ENCODE results near the gene STIM1.

Gene STIM1

GRCh38 chr11:3903207-3903896 lies 47.9 kb downstream of the STIM1 start:
- no peaks in the 10 kb centered on the region; the same call in 1 of the 2 replicates for H3K79me2 ChIP-seq (ENCODE audit: insufficient read depth, low read length)
- no peaks in the 10 kb centered on the region for H3F3A ChIP-seq (ENCODE audit: insufficient read depth, low read length)
- no peak for TF ChIP-seq EZH2 (IDR thresholded peaks at IDR 0.05; ENCODE audit: borderline replicate concordance, low read length)
- TF ChIP-seq, protein P1, sequence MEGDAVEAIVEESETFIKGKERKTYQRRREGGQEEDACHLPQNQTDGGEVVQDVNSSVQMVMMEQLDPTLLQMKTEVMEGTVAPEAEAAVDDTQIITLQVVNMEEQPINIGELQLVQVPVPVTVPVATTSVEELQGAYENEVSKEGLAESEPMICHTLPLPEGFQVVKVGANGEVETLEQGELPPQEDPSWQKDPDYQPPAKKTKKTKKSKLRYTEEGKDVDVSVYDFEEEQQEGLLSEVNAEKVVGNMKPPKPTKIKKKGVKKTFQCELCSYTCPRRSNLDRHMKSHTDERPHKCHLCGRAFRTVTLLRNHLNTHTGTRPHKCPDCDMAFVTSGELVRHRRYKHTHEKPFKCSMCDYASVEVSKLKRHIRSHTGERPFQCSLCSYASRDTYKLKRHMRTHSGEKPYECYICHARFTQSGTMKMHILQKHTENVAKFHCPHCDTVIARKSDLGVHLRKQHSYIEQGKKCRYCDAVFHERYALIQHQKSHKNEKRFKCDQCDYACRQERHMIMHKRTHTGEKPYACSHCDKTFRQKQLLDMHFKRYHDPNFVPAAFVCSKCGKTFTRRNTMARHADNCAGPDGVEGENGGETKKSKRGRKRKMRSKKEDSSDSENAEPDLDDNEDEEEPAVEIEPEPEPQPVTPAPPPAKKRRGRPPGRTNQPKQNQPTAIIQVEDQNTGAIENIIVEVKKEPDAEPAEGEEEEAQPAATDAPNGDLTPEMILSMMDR (IDR thresholded peaks at IDR 0.05; ENCODE audit: low read length) = no peak
- H3K27ac ChIP-seq (ENCODE audit: low read depth, low read length, poor library complexity, severe bottlenecking) = peak overlapping the region; percentile 26
- no peaks in the 10 kb centered on the region for H3K9me2 ChIP-seq (ENCODE audit: low read depth, low read length)
- H4K20me1 ChIP-seq (ENCODE audit: insufficient read depth, low read length) = no peaks in the 10 kb centered on the region
- peaks cover 55% of the 10 kb centered on the region for H3K4me1 ChIP-seq (ENCODE audit: insufficient read depth, low read length, severe bottlenecking)
- H3K4me2 ChIP-seq (ENCODE audit: low read length) = peak overlapping the region; percentile 8; the same call in 1 of the 2 replicates
- no peak overlapping the region; the same call in 1 of the 2 replicates for H3K9ac ChIP-seq (ENCODE audit: low read length)
- H3K27me3 ChIP-seq (ENCODE audit: insufficient read depth, low read length) = no peaks in the 10 kb centered on the region
- no peak overlapping the region for H2AFZ ChIP-seq (ENCODE audit: low read length)
- no peak overlapping the region for H3K4me3 ChIP-seq (ENCODE audit: low read depth, low read length, poor library complexity, severe bottlenecking)
- no peaks in the 10 kb centered on the region for H3K9me3 ChIP-seq (ENCODE audit: low read length)
- no peaks in the 10 kb centered on the region for H3K36me3 ChIP-seq (ENCODE audit: insufficient read depth, low read length)

DNA sequence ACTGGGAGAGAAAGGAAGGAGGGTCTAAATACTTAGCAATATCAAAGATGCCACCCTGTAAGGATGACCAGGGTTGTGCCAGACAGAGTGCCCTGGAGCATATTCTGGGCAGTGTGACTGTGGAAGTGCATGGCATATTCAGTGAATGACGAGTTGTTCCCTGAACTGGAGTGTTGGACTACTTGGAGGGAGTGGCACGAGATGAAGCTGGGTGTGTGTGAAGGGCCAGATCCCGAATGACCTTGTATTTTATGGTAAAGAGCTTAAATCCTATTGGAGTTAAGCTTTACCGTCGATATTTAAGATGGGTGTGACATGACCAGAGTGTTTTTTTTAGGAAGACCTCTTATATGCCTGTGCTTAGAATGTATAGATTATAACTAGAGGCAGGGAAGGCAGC lies 48.8 kb downstream of the STIM1 start:
- Histone ChIP-seq H3K4me2 (ENCODE audit: low read length) (no peak overlapping the region), H3K79me2 (ENCODE audit: insufficient read depth, low read length) (no peaks in the 10 kb centered on the region; the same call in 1 of the 2 replicates), H3K4me1 (ENCODE audit: insufficient read depth, low read length, severe bottlenecking) (peaks cover 55% of the 10 kb centered on the region), H3K4me3 (ENCODE audit: low read depth, low read length, poor library complexity, severe bottlenecking) (no peak overlapping the region), H3K27ac (ENCODE audit: low read depth, low read length, poor library complexity, severe bottlenecking) (no peak overlapping the region), H2AFZ (ENCODE audit: low read length) (no peak overlapping the region), H3F3A (ENCODE audit: insufficient read depth, low read length) (no peaks in the 10 kb centered on the region), H3K9me2 (ENCODE audit: low read depth, low read length) (no peaks in the 10 kb centered on the region), H3K36me3 (ENCODE audit: insufficient read depth, low read length) (no peaks in the 10 kb centered on the region), H4K20me1 (ENCODE audit: insufficient read depth, low read length) (no peaks in the 10 kb centered on the region), H3K9ac (ENCODE audit: low read length) (no peak overlapping the region), H3K9me3 (ENCODE audit: low read length) (no peaks in the 10 kb centered on the region), H3K27me3 (ENCODE audit: insufficient read depth, low read length) (no peaks in the 10 kb centered on the region)
- TF ChIP-seq EZH2 (IDR thresholded peaks at IDR 0.05; ENCODE audit: borderline replicate concordance, low read length) = no peak
- TF ChIP-seq, protein P1 (IDR thresholded peaks at IDR 0.05; ENCODE audit: low read length) = no peak

DNA sequence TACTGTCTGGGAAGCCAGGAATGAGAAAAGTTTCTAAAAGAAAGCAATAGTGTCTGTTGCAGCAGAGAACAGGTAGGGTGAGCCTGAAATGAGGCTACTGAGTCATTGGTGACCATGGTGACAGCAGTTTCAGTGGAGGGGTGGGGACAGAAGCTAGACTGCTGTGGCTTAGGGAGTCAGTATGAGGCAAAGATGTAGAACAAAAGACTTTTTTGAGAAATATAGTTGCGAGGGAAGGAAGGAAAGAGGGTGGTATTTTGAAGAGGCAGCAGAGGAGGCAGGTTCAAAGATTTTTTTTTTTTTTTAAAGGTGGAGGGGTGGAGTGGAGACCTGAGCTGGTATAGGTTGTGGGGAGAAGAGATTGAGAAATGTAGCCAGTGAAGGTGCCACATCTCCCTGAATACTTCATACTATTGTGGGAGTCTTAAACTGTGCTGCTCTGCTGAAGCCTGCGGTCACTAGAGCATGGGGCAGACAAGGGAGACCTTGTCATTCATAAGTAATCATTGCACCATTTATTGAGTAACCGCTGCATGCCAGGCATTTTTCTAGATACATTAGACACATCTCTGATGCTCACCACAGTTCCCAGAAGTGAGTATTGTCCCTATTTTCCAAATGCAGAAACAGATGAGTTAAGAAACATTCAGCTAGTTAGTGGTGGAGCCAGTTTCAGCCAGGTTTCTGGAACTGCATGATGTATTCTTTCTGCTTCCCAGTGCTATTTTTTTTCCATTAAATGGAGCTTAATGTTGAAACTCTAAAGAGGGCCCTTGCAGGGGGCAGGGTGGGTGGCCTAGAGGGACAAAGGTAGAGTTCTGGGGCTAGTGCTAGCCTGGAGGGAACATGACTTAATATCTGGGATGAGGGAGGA lies 49.9 kb downstream of the STIM1 start:
- peaks cover 55% of the 10 kb centered on the region for H3K4me1 ChIP-seq (ENCODE audit: insufficient read depth, low read length, severe bottlenecking)
- no peak overlapping the region for H2AFZ ChIP-seq (ENCODE audit: low read length)
- H3K27me3 ChIP-seq (ENCODE audit: insufficient read depth, low read length) = no peaks in the 10 kb centered on the region
- no peaks in the 10 kb centered on the region for H3K9me2 ChIP-seq (ENCODE audit: low read depth, low read length)
- H3K4me2 ChIP-seq (ENCODE audit: low read length) = peak overlapping the region; percentile 12; the same call in 1 of the 2 replicates
- no peaks in the 10 kb centered on the region; the same call in 1 of the 2 replicates for H3K79me2 ChIP-seq (ENCODE audit: insufficient read depth, low read length)
- no peaks in the 10 kb centered on the region for H3K9me3 ChIP-seq (ENCODE audit: low read length)
- TF ChIP-seq, protein P1 (IDR thresholded peaks at IDR 0.05; ENCODE audit: low read length) = no peak
- no peak for TF ChIP-seq EZH2 (IDR thresholded peaks at IDR 0.05; ENCODE audit: borderline replicate concordance, low read length)
- H3K9ac ChIP-seq (ENCODE audit: low read length) = no peak overlapping the region
- H3F3A ChIP-seq (ENCODE audit: insufficient read depth, low read length) = no peaks in the 10 kb centered on the region
- H3K36me3 ChIP-seq (ENCODE audit: insufficient read depth, low read length) = no peaks in the 10 kb centered on the region
- no peak overlapping the region for H3K4me3 ChIP-seq (ENCODE audit: low read depth, low read length, poor library complexity, severe bottlenecking)
- no peaks in the 10 kb centered on the region for H4K20me1 ChIP-seq (ENCODE audit: insufficient read depth, low read length)
- H3K27ac ChIP-seq (ENCODE audit: low read depth, low read length, poor library complexity, severe bottlenecking) = peak overlapping the region; percentile 24

All from OCI-LY1 (cell line).